GM19193 (cell line): ENCODE measurements around the gene HSH2D.

Experiments
- POLR2A ChIP-seq: IDR thresholded peaks from 4 replicates; pipeline ENCODE4 v1.6.1; 2011; ENCODE audit not compliant: insufficient read depth, insufficient read length; ENCODE audit errors: extremely low read depth

HSH2D gene

GRCh38 chr19:16198370-16198651 is 54.8 kb downstream of the HSH2D start:
- no peak for TF ChIP-seq POLR2A

- no peak for TF ChIP-seq POLR2A
These were observed 55.9 kb downstream of the HSH2D start for GRCh38 chr19:16199275-16199932.

- no peak for TF ChIP-seq POLR2A
These were observed 56.8 kb downstream of the HSH2D start for GRCh38 chr19:16200038-16201010.

- no peak for TF ChIP-seq POLR2A
These were observed 57.5 kb downstream of the HSH2D start for GRCh38 chr19:16201011-16201391.

- TF ChIP-seq POLR2A = no peak
These were observed 59.1 kb downstream of the HSH2D start for GRCh38 chr19:16202320-16203255.

- no peak for TF ChIP-seq POLR2A
These were observed 59.9 kb downstream of the HSH2D start for GRCh38 chr19:16203256-16204004.

GRCh38 chr19:16204005-16204294 is 60.5 kb downstream of the HSH2D start:
- no peak for TF ChIP-seq POLR2A

GRCh38 chr19:16205205-16206045 is 61.9 kb downstream of the HSH2D start:
- TF ChIP-seq POLR2A = no peak

- no peak for TF ChIP-seq POLR2A
These were observed 62.6 kb downstream of the HSH2D start for GRCh38 chr19:16206046-16206605.

- TF ChIP-seq POLR2A = no peak
These were observed 63.2 kb downstream of the HSH2D start for GRCh38 chr19:16206637-16207036.

GRCh38 chr19:16207063-16207462 is 63.6 kb downstream of the HSH2D start:
- TF ChIP-seq POLR2A = no peak

- TF ChIP-seq POLR2A = no peak
These were observed 64.1 kb downstream of the HSH2D start for GRCh38 chr19:16207490-16208025.
